Measurements from ENCODE around the gene DNAH7. TPM values are rescaled to one million over a fixed set of nuclear protein-coding genes. Genes with fewer than 3 reads are reported as not detected.

Gene DNAH7
- total and polyA plus RNA-seq, 2 donors (not counting 3 experiments of a cell fraction or from before 2014, with no cell fraction given): 0.15 to 0.24 TPM

DNA sequence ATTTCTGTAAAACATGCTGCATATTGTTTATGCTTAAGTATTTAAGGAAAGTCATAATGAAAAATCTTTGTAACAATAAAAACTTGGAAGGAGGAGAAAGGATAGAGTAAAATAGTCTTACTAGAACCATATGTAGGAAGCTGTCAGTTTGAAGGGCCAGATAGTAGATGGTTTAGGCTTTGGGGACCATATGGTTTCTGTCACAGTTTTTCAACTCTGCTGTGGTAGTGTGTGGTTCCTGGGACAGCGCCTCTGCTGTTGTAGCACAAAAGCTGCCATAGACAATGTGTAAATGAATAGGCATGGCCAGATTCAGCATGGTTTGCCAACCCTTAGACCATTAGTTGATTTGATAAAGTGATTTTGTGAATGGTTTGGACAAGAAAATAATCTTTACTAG lies 336.1 kb downstream of the DNAH7 start:
- dilution Hi-C loops (cut with MboI; ENCODE audit: extremely low pct_ligation_motif_present, low sequenced_read_pairs) (no loop called here), intact Hi-C loops (cut with micrococcal nuclease) (no loop called here)
- H3K9ac ChIP-seq (replicated peaks; ENCODE audit: extremely low read depth, insufficient read depth, low read length): no peak overlapping the region
- no peaks in the 10 kb centered on the region for H4K20me1 ChIP-seq (replicated peaks; ENCODE audit: control insufficient read depth, extremely low read depth, insufficient read depth, low read length)
- TF ChIP-seq GATA2 (IDR thresholded peaks at IDR 0.05; ENCODE audit: insufficient read depth, insufficient read length, low read depth, low read length) (no peak), POLR2AphosphoS5 (IDR thresholded peaks at IDR 0.05; ENCODE audit: insufficient read depth, low read depth, low read length) (no peak), EZH2 (IDR thresholded peaks at IDR 0.05; ENCODE audit: borderline replicate concordance, low read depth, low read length, severe bottlenecking) (no peak), FOS (IDR thresholded peaks at IDR 0.05; ENCODE audit: borderline replicate concordance, insufficient read depth, low read length) (no peak), POLR2A (IDR thresholded peaks at IDR 0.05; ENCODE audit: low read depth, low read length) (no peak), MYC (IDR thresholded peaks at IDR 0.05; ENCODE audit: low read depth, low read length) (no peak), JUN (IDR thresholded peaks at IDR 0.05; ENCODE audit: borderline replicate concordance, insufficient read depth, insufficient read length, low read depth) (no peak)
- peaks cover 6% of the 10 kb centered on the region for H3K4me1 ChIP-seq (ENCODE audit: control insufficient read depth, extremely low read depth, insufficient read depth, low read length)
- DNase-seq (ENCODE audit: low read depth, low spot score) (no peak), FAIRE-seq (no peak)
- BruUV-seq (replicated peaks): no TSS peak
- no peak overlapping the region for H3K4me3 ChIP-seq (replicated peaks in 1 of 3; ENCODE audit: insufficient read depth in 1 of 3, low read depth in 1 of 3, low read length in 3 of 3)
- no peaks in the 10 kb centered on the region for H3K79me2 ChIP-seq (ENCODE audit: control insufficient read depth, insufficient read depth, low read length)
- H3K9me3 ChIP-seq (replicated peaks; ENCODE audit: control insufficient read depth, insufficient read depth, low read length): no peaks in the 10 kb centered on the region
- H2AFZ ChIP-seq (ENCODE audit: low read depth, low read length): no peak overlapping the region
- H3K36me3 ChIP-seq (ENCODE audit: control insufficient read depth in 2 of 2, extremely low read depth in 1 of 2, insufficient read depth in 2 of 2, low read length in 2 of 2): no peaks in the 10 kb centered on the region
- H3K9me1 ChIP-seq (replicated peaks; ENCODE audit: control insufficient read depth, extremely low read depth, insufficient read depth, low read length): no peaks in the 10 kb centered on the region
- H3K27ac ChIP-seq (ENCODE audit: insufficient read depth, low read depth, low read length): no peak overlapping the region
- H3K27me3 ChIP-seq (ENCODE audit: control insufficient read depth in 2 of 2, insufficient read depth in 2 of 2, low read length in 2 of 2): no peaks in the 10 kb centered on the region
- no peak overlapping the region for H3K4me2 ChIP-seq (ENCODE audit: insufficient read depth, low read length)
- ChIA-PET CTCF (no interaction called here), POLR2A (no interaction called here)

DNA sequence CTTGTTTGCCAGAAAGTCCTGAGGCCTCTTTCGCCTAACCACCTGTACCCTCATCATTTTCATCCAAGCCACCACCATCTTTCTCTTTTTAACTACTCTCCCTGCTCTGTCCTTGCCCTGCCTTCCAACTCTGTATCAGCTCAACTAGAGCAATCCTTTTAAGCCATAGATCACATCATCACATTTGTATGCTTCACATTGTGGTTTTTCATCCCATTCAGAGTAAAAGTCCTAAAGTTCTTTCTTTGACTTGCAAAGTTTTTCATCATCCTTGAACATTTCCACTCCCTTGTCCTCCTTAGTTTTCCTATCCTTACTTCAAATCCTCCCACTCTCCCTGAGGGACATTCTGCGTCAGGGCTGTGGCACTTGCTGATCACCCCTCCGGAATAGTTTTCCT lies 337.7 kb downstream of the DNAH7 start:
- ChIA-PET CTCF (no interaction called here), POLR2A (no interaction called here)
- Histone ChIP-seq H2AFZ (ENCODE audit: low read depth, low read length) (no peak overlapping the region), H3K27ac (ENCODE audit: insufficient read depth, low read depth, low read length) (no peak overlapping the region), H3K36me3 (ENCODE audit: control insufficient read depth in 2 of 2, extremely low read depth in 1 of 2, insufficient read depth in 2 of 2, low read length in 2 of 2) (no peaks in the 10 kb centered on the region), H3K27me3 (ENCODE audit: control insufficient read depth in 2 of 2, insufficient read depth in 2 of 2, low read length in 2 of 2) (no peaks in the 10 kb centered on the region), H3K9me1 (replicated peaks; ENCODE audit: control insufficient read depth, extremely low read depth, insufficient read depth, low read length) (no peaks in the 10 kb centered on the region), H3K9ac (replicated peaks; ENCODE audit: extremely low read depth, insufficient read depth, low read length) (no peak overlapping the region), H3K9me3 (replicated peaks; ENCODE audit: control insufficient read depth, insufficient read depth, low read length) (no peaks in the 10 kb centered on the region), H3K4me3 (replicated peaks in 1 of 3; ENCODE audit: insufficient read depth in 1 of 3, low read depth in 1 of 3, low read length in 3 of 3) (no peak overlapping the region), H3K79me2 (ENCODE audit: control insufficient read depth, insufficient read depth, low read length) (no peaks in the 10 kb centered on the region), H4K20me1 (replicated peaks; ENCODE audit: control insufficient read depth, extremely low read depth, insufficient read depth, low read length) (no peaks in the 10 kb centered on the region), H3K4me2 (ENCODE audit: insufficient read depth, low read length) (no peak overlapping the region), H3K4me1 (ENCODE audit: control insufficient read depth, extremely low read depth, insufficient read depth, low read length) (no peaks in the 10 kb centered on the region)
- no TSS peak for BruUV-seq (replicated peaks)
- dilution Hi-C loops (cut with MboI; ENCODE audit: extremely low pct_ligation_motif_present, low sequenced_read_pairs) (no loop called here), intact Hi-C loops (cut with micrococcal nuclease) (no loop called here)
- FAIRE-seq: no peak
- TF ChIP-seq, protein P1, sequence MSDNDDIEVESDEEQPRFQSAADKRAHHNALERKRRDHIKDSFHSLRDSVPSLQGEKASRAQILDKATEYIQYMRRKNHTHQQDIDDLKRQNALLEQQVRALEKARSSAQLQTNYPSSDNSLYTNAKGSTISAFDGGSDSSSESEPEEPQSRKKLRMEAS (IDR thresholded peaks at IDR 0.05; ENCODE audit: insufficient read depth, insufficient read length): no peak
- TF ChIP-seq POLR2AphosphoS5 (IDR thresholded peaks at IDR 0.05; ENCODE audit: insufficient read depth, low read depth, low read length) (no peak), POLR2A (IDR thresholded peaks at IDR 0.05; ENCODE audit: low read depth, low read length) (no peak), JUN (IDR thresholded peaks at IDR 0.05; ENCODE audit: borderline replicate concordance, insufficient read depth, insufficient read length, low read depth) (no peak), EZH2 (IDR thresholded peaks at IDR 0.05; ENCODE audit: borderline replicate concordance, low read depth, low read length, severe bottlenecking) (no peak), MYC (IDR thresholded peaks at IDR 0.05; ENCODE audit: low read depth, low read length) (no peak), FOS (IDR thresholded peaks at IDR 0.05; ENCODE audit: borderline replicate concordance, insufficient read depth, low read length) (no peak), GATA2 (IDR thresholded peaks at IDR 0.05; ENCODE audit: insufficient read depth, insufficient read length, low read depth, low read length) (no peak)
- TF ChIP-seq, protein P2, sequence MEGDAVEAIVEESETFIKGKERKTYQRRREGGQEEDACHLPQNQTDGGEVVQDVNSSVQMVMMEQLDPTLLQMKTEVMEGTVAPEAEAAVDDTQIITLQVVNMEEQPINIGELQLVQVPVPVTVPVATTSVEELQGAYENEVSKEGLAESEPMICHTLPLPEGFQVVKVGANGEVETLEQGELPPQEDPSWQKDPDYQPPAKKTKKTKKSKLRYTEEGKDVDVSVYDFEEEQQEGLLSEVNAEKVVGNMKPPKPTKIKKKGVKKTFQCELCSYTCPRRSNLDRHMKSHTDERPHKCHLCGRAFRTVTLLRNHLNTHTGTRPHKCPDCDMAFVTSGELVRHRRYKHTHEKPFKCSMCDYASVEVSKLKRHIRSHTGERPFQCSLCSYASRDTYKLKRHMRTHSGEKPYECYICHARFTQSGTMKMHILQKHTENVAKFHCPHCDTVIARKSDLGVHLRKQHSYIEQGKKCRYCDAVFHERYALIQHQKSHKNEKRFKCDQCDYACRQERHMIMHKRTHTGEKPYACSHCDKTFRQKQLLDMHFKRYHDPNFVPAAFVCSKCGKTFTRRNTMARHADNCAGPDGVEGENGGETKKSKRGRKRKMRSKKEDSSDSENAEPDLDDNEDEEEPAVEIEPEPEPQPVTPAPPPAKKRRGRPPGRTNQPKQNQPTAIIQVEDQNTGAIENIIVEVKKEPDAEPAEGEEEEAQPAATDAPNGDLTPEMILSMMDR (IDR thresholded peaks at IDR 0.05; ENCODE audit: extremely low read depth in 1 of 2, insufficient read depth in 1 of 2, low read depth in 1 of 2, low read length in 2 of 2): no peak
- no peak for DNase-seq (ENCODE audit: low read depth, low spot score)
